GM21529 (cell line): ENCODE measurements around the gene CASK.
A peak's percentile ranks its signal among the peaks of the same experiment; 100 is the strongest.
"Not testable (repeated sequence)": the region's sequence is repeated elsewhere in the genome, so short reads cannot be mapped to it uniquely, and the experiment has no call there.

Experiments
- ATAC-seq: cut with Tn5 transposase; IDR thresholded peaks from one replicate; pipeline ENCODE4 v1.9.1; 2021; ENCODE audit not compliant: unreplicated experiment

The CASK gene

DNA sequence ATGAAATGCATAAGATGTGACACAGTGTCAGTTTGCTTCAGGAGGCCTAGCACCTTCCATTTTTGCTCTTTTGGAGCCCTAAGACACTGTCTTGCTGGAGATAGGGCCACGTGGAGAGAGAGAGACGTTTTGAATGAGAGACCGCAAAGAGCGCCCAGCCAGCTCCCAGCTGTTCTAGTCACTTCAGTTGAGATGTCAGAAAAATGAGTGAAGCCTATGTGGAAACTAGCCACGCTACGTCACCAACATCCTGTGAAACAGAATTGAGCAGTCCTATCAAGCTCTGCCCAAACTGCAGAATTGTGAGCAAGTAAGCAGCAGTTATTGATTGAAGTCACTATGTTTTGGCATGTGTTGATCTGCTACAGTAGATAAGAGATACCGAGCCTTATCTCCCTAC lies 186.3 kb downstream of the CASK start:
- no peak for ATAC-seq

DNA sequence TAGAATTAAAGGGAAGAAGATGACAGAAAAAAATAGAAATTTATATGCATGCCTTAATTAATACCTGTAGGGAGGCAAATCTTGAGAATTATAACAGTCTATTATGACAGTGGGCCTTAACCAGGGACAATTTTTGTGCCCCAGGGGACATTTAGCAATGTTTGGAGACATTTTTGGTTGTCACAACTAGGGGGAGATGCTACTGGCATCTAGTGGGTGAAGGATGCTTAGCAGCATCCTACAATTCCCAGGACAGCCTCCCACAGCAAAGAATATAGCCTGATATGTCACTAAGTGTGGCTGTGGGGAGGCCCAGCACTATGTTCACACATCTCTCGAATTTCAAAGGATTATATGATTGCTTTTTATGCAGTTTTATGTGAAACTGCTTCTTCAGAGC lies 188.8 kb downstream of the CASK start:
- no peak for ATAC-seq

DNA sequence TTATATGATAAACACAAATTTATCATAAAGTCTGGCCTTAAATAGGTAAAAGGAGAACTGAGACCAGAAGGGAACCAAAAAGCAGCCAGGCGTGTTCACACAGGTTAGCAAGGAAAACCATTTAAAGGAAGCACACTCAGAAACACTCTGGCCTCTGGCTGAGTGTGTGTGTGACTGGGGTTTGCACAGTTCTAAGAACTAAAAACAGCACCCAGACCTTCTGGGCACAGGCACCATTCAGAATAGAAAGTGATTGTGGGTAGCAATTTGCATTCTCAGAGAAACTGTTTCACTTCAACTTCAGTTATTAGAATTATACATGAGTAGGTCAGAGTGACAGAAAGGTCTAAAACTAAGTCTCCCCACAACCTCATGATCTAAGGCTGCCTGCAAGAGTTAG lies 189.4 kb downstream of the CASK start:
- peak; percentile 97 for ATAC-seq

DNA sequence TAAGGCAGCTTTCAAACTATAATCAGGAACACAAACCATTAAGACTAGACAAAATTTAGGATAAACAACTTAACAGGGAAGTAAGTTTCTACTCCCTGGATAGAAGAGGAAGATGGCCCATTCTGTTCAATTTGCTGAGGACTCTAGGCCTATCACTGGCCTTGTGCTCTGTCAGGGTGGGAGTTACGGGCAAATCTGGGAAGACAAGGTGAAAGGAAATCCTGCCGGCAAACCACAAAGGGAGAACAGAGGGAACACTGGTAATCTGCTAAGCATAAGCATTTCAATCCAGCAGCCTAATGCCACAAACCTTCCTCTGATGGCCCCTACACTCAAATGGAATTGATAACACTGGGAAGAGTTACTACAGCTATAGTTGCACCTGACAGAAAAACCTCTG lies 191.1 kb downstream of the CASK start:
- ATAC-seq = no peak

DNA sequence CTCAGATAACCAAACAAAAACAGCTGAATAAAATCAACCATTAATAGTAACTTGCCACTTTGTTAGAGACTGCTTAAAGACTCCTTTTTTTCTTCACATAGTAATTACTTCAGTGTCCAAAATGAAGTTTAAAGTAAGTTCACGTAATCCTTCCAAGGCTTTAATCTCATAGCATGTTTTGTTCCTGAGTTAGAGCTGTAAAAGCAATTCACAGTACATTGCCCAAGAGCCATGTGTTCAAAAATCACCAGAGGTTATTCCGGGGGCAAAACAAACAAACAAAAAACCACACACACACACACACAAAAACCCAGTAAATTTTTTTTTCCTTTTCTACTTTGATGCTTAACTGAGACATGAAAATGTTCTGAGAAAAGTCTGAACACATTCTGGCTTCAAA lies 193.3 kb downstream of the CASK start:
- no peak for ATAC-seq

DNA sequence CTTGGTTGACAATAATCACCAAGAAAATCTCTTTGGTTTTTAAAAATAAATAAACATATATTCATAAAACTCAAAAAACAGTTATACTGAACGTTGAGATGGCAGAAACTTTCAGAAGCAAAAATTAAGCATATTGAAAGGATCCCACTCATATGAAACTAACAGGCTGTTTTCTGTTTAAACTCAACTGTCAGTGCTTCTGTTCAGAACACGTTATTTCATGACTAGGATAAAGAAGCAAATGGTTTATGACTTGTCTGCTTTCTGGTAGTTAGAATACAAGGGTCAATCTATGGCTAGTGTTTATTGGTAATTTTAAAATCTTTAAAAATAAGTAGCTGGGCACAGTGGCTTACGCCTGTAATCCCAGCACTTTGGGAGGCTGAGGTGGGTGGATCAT lies 195.2 kb downstream of the CASK start:
- ATAC-seq = no peak

DNA sequence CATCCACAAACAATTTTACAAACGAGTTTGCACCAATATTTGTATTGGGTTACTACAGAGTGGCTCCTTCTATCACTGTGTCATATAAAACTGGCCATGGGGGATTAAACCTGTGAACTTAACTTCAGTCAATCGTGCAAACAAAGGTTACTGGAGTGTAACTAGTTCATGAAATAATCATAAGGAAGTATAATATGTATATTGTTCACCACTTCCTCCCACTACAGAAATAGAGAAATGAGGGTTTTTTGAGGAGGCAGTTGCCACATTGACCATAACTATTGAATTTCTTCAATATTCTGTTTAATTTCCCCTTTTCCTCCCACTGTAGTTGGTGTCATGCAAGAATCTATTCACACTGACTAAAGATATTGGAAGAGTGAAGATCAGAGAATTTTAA lies 199.5 kb downstream of the CASK start, which contains the start of gene GPR82:
TSS of gene GPR82 (plus strand) at position 356 of the 400 bp plus-strand sequence. CDS start 2,846 bp downstream, outside the sequence.
- no peak for ATAC-seq

DNA sequence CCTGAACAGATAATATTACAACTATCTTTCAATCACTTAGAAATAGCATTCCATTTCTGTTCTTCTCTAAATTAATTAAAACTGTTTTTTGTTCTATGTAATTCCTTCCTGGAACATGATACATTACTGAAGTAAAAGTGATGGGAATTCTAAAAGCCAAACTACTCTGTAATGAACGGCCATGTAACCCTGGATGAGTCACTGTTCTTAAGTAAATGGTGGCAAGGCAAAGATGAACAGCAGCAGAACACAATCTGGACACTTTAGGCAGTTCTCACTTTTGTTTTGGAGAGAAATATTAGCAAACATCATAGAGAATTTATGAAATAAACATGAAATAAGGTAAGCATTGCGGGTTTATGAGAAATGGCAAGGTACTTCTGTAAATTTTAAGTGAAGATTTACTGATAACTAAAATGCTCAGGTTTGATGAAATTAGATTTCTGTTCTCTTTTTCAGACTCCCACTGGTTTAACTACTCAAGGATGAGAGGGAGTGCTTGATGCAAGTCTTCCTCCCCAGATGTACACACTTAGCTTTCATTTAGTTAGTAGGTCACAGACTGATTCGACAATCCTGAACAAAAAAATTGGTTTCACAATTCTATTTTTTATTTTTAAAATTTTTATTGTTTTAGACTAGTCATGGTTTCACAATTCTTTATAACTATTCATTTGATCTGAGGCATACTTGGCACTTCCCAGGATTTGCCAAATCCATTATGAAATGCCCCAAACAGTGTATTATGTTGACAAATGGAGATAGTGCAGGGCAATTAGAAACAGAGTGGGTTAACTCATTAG lies 200.3 kb downstream of the CASK start:
- ATAC-seq = no peak

DNA sequence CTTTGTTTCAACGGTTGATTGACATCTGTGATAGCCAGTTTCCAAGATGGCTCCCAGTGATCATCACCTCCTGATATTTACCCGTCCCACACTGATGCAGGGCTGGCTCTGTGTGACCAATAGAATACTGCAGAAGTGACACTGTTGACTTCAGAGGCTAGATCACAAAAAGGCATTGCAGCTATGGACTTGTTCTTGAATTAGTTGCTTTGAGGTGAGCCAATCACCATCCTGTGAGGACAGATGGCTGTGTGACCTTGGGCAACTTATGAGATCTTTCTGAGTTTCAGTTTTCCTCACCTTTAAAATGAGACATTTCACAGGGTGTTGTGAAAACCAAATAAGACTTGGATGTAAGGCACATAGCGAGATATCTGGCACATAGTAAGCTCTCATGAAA lies 201.1 kb downstream of the CASK start:
- ATAC-seq = no peak

DNA sequence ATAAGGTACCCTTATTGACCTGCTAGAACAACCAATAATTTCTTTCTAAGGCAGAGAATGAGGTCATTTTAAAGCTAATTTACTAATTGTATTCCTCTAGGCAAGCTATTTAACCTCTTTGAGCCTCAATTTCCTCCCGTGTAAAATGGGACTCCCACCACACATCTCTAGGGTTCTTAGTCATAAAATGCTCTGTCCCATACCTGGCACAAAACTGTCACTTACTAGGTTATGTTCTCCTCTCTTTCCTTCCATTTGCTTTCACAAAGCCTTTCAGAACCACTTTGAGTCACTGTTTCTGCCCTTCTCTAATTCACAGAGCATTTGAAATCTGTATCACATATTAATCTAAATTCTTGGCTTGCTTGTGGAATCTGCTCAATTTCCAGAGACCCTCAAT lies 201.8 kb downstream of the CASK start:
- ATAC-seq = no peak

DNA sequence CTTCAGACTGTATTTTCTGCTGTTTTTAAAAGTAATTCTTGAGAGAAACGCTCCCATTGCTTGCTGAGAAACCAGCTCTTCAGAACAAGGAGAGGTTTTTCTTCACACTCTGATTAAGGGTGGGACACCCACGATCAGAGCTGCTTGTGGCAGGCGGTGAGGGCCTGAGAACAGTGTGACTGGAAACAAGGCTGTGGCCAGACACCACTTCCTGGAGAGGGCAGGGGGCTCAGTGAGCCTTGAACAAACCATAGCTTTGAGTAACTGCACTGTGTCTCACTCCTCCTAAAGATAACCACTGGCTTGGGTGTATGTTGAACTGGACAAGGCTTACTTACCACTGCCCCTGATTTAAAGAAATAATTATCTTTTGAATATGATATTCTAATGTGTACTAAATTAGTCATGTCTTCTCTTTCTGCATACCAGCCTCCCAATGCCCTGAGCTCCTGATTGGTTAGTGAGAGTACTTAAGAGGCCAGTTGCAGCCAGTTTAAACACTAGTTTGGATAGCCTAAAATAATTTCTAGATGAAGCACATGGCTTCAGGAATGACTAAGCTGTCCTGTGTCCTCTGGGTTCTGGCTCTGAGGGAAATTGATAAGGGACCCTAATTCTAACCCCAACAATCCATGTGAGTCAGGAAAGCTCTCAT lies 203.1 kb downstream of the CASK start:
- peak; percentile 85 for ATAC-seq

DNA sequence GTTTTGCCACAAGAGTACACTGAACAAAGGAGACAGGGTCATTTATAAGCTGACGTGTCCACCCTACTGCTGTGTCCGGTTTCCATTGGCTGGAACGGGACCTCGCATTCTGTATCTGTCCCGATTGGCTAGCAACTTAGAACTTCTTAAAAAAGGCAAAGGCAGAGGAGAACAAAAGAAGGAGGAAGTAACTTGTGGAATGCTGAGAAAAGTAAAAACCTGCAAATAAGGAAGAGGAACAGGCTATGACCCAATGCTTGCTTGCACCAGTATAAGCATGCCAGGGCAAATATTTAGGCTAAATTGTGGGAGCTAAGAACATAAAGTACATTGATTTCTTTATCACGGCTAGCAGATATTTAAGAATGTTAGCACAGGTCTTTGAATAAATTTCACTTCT lies 203.7 kb downstream of the CASK start:
- ATAC-seq = not testable (repeated sequence)

DNA sequence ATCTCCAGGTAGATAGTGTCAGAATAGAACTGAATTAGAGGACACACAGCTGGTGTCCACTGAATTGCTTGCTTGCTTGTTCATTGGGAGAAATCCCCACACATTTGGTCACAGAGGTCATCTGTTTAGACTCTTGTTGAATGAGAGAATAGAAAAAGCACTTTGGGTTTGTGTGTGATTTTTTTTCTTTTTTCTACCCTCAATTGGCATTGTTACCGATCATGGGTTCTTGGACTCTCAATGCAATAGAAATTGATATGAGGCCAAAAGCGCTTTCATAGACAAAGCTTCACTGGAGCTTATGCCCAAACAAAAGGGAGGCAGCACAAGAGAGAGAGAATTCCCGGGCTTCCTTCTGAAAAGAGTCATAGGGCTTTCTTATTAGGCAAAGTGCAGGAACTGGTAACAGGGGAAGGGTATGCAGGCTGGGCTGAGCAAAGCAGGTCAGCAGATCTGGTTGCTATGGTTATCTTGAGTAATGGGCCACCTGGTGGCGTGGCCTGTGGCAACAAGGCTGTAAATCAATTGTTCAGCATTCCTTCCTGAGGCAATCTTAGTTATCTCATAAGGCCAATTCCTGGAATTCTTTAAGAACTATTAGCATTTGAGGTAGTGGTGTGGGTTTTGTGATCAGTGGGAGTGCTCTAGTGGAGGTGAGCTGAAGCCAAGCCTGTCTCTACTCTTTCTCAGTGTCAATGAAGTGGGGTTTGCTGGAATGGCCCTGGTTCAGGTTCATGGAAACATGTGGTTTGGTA lies 204.7 kb downstream of the CASK start:
- ATAC-seq = no peak

DNA sequence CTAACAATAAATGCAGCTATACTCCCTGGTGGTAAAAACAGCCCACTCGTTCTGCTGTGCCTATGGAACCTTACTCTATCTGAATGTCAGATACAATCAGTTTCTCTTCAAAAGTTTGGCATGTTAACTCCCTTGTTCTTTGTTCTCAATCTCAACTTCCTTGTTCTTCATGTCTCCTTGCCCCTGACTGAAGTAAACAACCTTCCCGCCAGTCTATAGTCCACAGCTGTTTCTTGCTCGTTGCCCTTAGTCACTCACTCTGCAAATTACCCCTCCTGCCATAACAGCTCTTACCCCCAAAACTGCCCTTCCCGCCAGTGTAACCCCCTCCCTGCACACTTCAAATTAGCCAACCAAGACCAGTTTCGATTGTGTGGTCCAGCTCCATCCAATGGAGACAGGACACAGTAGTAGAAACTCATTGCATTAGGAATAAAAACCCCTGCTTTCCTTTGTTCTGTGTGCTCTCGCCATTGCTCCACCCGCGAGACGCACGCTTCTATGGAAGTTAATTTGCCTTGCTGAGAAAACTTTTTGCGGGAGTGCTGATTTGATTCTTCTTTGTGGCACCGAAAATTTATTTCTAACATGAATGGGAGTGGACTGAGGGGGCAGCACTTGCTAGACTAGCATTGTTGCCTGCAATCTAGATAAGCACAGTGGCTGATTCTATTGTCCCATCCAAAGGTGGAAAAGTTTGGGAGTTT lies 206.4 kb downstream of the CASK start:
- ATAC-seq = no peak

DNA sequence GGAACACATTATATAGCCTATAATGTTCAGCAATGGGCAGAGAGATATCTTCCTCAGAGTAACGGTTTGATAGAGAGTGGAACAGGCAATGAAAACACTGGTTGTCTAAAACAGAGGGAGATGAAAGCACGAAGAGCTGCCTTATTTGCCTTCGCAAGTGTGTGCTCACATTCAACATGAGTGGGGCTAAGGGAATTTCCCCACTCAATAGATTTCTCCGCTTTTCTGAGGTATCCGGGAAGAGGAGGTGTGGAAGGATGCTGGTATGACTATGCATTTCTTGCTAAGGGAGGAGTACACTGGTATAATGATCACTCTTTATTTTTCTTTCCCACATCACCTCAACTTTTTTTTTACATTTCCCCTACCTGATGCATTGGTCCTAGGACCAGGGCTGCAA lies 207.1 kb downstream of the CASK start:
- no peak for ATAC-seq

DNA sequence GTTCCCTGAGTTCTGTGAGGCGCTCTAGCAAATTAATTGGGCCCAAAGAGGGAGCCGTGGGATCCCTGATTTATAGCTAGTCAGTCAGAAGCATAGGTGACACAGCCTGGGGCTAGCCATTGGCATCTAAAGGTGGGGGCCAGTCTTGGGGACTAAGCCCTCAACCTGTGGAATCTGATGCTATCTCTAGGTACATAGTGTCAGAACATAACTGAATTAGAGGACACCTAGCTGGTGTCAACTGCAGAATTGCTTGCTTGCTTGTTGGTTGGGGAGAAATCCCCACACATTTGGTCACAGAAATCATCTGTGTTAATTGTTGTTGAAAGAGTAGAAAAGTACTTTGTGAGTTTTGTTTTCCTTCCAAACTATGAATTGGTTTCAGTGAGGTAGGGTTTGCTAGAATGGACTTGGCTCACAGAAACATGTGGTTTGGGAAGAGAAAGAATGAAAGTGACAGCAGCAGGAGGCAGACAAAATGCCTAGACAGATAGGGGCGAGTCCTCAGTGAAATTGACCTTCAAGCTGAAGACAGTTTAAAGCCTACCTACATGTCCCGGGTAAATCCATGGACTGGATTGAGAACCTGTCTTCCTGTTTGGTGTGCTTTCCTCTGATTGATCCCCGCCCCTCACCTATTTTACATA lies 212.2 kb downstream of the CASK start:
- ATAC-seq = no peak

DNA sequence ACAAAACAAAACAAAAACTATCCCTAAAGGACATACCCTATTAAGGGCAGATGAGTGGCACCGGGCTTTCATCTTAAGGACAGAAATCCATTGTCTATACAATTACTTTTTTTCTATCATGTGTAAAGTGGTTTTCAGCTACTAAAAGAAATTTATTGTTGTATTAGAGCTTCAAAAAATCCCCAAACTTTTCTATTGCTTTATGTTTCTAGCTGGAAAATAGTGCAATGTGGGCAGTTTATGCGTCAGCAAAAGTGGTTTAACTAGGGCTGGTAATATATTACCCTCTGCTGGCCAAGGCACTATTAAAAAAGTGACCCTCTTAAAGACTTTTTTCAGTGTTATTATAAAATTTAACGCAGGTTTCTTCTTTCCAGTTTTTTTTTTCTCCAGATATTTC lies 214.9 kb downstream of the CASK start:
- ATAC-seq = no peak

DNA sequence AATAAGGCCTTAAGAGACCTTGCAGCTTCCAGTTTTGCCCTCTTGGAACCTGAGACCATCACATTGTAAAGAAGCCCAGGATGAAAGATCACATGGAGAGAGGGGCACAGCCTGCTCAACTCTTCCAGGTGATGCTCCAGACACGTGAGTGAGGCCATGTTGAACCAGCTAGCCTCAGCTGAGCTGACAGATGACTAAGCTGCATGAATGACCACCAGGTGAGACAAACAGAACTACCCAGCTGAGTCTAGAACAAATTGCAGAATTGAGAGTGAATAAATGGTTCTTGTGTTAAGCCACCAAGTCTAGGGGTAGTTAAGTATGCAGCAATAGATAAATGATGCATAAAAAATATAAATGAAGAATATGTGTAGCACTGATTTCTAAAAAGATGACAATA lies 216.1 kb downstream of the CASK start:
- ATAC-seq = no peak

DNA sequence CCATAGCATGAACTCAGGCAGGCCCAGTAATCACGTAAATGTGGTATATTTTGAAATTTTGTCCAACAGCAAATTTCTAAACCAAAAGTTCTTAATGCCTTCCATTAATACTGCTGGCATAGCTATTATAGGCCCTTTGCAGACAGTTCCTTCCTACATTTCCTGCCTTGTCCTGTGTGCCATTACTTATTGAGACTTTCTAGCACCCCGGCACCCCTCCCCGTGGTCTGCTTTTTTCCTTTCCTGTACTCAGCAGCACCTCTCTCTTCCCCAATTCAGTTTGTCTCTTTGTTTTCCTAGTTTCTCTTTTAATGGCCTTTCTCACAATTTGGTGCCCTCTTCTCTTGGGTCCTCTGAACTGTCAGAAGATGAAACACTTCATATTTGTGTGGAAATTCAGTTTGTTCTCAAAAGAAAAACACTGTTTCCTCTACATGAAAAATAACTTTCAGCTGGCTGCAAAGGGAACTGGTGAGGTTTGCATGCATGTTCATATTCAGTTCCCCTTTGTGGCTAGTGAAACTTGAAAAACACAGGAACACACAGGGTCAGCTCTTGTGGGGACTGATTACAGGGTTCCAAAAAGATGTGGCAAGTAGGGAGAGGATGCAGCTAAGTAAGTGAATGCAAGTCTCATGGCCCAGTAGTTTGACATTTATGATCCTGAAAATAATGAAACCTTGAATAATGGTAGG lies 217.5 kb downstream of the CASK start:
- ATAC-seq = peak; percentile 88

DNA sequence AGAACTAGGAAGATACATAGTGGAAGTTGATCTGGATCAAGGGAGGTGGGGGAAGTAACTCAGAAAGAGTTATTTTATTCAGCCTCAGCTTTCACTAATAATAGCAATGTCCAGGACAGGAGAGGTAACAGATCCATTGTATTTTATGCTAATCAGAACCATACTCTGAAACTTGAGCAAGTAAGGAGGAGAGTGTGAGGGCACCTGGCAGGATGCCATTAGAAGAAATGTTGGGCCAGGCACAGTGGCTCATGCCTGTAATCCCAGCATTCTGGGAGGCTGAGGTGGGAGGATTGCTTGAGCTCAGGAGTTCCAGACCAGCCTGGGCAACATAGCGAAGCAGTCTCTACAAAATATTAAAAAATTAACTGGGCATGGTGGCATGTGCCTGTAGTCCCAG lies 218.3 kb downstream of the CASK start:
- no peak for ATAC-seq
